HG03175 (cell line): ENCODE measurements around the gene SLC11A1.

ENCODE experiments used
- ATAC-seq: cut with Tn5 transposase; IDR thresholded peaks from one replicate; pipeline ENCODE4 v1.9.1; 2021; ENCODE audit warnings: mild to moderate bottlenecking, moderate library complexity; ENCODE audit not compliant: unreplicated experiment

Gene SLC11A1

DNA sequence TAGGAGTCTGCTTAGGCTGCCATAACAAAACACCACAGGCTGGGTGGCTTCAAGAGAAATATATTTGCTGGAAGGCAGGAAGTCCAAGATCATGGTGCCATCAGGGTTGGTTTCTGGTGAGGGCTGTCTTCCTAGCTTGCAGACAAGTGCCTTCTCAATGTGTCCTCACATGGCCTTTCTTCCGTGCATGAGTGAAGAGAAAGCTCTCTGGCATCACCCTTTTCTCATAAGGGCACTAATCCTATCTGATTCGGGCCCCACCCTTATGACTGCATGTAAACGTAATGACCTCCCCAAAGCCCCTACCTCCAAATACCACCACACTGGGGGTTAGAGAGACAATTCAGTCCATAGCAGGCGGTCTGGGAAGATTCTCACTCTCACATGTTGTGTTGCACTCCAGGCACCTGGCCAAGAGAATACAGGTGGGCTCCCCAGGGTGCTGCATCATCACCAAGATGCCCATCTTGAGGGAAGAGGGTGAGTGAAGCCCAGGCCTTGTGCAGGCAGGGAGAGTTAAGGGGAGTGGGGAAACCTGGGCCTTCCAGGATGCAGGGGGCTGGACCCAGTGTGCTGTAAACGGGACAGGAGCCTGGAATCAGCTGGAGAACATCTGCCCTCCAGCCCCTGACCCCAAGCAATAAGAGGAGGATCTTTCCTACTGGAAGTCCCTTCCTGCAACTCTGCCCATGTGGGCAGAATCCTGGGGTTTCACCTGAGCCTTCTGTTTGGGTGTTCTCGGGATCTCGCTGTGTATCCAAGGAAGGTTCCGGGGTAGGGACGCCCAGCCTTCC is 15.3 kb upstream of the SLC11A1 start:
- ATAC-seq: no peak

DNA sequence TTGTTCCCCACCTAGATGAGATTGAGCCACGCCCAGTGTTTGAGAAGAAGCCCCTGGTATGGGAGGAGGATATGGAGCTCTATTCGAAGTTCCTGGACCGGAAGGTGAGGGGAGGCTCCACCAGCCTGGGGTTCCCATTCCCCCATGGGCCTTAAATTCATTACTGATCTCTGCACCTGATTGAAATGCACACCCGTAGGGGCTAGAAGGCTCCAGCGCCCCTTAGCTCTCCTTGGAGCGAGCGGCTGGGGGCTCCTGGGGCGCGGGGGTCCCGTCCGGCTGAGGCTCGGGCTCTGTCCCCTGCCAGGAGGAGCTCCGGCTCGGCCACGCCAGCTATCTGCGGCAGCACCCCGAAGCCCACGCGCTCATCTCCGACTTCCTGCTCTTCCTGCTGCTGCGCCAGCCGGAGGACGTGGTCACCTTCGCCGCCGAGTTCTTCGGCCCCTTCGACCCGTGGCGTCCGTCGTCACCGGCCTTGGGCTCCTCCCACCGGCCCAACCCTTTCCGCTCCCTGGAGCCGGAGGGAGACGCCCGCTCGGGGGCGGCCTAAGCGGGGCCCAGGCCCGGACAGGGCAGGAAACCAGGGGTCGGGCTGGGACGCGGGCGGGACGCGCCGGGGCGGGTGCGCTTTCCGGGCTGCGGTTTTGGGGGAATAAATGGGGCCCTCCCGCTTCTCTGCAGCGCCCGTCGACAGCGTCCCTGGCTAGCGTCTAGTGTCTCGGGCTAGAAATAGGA is 14.5 kb upstream of the SLC11A1 start:
- ATAC-seq: peak; percentile 93

DNA sequence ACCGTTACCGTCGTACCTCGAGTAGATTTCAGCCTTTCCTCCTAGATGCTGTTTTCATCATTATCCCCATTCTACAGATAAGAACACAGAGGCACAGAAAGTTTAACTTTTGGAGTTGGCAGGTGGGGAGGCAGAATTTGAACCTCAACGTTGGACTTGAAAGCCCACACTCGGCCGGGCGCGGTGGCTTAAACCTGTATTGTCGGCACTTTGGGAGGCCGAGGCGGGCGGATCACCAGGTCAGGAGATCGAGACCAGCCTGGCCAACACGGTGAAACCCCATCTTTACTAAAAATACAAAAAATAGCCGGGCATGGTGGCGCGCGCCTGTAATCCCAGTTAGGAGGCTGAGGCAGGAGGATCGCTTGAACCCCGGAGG is 13.9 kb upstream of the SLC11A1 start:
- ATAC-seq: no peak

DNA sequence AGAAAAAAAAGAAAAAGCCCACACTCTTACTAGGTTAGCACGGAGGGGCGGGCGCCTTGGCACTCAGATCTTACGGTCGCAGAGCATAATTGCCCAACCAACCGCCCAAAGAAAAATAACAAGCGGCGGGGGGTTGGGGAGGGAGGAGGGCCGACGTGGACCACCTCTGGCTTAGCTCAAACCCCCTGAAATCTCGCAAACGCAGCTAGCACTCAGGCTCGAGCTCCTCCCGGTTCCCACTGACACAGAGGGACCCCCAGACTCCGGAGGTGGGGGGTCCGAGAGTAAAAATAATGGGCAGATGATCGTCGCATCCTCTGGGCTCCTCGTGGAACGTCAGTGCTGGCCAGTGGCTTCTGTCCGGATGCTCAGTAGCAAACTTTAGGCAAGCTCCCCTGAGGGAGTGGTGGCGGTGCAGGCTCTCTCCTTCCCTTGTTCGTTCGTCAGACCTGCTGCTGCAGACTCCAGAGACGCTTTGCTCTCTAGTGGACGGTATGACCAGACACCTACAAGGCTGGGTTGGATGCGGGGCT is 13.4 kb upstream of the SLC11A1 start:
- no peak for ATAC-seq

DNA sequence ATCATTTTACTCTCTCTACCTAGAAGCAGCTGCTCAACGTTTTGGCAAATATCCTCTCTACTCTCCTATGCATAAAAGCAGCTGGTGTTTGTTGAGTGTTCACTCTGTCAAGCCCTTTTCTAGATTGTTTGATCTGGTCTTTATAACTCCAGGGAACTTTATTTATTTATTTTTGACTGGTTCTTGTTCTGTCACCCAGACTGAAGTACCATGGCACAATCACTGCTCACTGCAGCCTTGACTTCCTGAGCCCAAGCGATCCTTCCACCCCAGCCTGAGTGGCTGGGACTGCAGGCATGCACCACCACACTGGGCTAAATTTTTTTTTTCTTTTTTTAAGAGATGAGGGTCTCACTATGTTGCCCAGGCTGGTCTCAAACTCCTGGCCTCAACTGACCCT is 12.7 kb upstream of the SLC11A1 start:
- no peak for ATAC-seq

DNA sequence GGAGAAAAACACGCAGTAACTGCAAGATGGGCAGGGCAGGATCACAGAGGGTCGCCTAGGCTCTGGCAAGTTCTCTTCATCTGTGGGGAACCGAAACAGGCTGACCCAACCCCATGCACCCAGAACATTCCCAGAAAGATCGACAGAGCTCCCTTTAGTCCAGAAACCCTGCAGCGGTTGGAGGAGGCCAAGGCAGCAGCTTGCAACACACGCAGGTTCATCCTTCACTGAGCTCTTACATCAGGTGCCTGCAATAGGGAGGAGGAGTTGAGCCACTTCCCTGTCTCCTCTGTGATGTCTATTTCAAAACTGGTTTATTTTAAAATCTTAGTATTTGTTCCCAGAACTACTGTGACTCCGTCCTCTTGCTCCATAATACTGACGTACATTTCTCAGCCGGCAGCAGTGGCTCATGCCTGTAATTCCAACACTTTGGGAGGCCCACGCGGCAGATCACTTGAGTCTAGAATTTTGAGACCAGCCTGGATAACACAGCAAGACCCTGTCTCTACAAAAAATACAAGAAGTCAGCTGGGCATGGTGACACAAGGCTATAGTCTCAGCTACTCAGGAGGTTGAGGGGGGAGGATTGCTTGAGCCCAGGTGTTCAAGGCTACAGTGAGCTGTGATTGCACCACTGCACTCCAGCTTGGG is 11.5 kb upstream of the SLC11A1 start:
- ATAC-seq: no peak

DNA sequence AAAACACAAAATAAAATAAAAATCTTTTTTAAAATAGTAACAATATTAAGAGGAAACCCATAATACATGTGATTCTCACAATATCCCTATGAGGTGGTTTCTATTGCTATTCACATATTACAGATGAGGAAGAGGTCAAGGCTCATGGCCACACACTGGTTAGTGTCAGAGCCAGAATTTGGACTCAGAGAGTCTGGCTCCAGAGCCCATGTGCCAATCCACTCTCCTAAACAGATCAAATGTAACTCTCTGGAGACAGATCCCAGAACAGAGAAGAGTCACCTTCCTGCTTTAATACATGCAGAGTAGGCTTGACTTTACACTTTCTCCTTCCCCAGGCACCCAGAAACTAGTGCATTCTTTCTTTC is 10.1 kb upstream of the SLC11A1 start:
- no peak for ATAC-seq

DNA sequence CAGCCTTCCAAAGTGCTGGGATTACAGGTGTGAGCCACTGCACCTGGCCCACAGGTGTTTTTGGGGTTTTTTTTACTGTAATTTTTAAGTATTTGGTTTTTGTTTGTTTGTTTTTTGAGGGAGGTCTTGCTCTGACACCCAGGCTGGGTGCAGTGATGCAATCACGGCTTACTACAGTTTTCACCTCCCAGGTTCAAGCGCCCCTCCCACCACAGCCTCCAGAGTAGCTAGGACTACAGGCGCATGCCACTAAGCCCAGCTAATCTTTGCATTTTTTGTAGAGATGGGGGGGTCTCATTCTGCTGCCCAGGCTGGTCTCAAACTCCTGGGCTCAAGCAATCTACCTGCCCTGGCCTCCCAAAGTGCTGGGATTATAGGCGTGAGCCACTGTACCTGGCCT is 7.3 kb upstream of the SLC11A1 start:
- no peak for ATAC-seq

DNA sequence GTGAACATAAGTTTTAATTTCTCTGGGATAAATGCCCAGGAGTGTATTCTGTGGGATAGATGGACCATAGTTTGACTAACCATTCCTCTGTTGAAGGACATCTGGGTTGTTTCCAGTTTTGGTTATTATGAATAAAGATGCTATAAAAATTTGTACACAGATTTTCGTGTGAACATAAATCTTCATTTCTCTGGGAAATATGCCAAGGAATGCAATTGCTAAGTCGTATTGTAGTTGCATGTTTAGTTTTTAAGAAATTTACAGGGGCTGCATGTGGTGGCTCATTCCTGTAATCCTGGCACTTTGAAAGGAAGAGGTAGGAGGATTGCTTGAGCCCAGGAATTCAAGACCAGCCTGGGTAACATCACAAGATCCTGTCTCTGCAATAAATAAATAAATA is 6.9 kb upstream of the SLC11A1 start:
- no peak for ATAC-seq

DNA sequence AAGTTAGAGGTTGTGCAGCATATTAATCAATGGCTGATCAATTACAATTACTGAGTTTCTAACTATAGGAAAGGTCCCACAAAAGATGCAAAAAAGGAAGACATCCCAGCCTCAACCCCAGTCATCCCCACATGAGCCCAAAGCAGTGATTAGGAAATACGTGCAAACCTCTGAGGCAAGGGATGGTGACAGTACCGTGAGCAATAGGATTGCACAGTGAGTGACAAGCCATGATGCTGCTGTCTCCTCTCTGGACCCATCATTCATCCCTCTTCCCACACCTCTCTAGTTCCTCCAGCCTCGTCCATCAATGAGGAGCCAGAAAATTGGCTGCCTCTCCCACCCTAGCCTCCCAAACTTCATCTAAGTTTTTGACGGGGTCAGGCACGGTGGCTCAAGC is 4.0 kb upstream of the SLC11A1 start:
- no peak for ATAC-seq

DNA sequence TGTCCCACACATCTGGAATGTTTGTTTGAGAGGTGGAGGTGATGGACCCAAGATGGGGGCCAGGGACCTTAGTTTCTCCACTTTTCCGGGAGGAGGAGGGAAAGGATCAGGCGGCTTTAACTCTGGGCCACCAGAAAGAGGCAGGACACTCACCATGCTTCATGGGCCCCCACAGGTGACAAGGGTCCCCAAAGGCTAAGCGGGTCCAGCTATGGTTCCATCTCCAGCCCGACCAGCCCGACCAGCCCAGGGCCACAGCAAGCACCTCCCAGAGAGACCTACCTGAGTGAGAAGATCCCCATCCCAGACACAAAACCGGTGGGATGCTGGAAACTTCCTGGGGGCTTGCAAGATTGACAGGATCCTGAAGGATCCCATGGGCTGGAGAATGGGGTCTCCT is 712 bp downstream of the SLC11A1 start:
- ATAC-seq: no peak

DNA sequence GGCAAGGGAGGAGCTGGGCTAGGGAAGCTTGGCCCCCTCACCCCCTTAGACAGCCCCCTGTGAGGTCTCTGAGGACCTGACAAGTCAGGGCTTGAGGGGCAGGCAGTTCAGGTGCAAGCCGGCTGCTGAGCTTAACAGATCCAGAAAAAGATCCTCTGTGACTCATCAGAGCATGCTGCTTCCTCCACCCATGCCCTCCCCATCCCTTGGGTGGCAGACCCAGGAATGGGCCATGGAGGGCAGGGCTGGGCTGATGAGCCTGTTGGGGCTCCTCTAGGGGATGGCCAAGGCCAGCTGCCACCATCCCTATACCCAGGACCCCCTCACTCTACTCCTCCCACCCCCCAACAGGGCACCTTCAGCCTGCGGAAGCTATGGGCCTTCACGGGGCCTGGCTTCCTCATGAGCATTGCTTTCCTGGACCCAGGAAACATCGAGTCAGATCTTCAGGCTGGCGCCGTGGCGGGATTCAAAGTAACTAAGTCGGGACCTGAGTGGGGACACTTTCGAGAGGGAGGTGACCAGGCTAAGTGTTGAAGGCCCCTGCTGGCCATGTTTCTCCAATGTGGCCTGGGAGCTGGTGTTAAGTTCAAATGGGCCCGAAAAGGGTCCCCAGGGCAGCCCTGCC is 1.9 kb downstream of the SLC11A1 start:
- ATAC-seq: no peak

DNA sequence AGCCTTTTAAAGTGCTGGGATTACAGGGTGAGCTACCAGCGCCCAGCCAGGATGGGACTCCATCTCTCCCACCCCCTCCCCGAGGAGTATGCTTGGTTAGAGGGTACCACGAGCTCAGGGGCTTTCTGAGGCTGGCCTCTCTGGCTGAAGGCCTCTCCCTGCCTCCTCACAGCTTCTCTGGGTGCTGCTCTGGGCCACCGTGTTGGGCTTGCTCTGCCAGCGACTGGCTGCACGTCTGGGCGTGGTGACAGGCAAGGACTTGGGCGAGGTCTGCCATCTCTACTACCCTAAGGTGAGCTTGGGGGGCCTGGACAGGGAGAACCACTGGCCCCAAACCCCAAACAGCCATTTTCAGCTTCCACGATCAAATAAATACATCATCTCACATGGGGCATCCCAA is 2.9 kb downstream of the SLC11A1 start:
- ATAC-seq: no peak

DNA sequence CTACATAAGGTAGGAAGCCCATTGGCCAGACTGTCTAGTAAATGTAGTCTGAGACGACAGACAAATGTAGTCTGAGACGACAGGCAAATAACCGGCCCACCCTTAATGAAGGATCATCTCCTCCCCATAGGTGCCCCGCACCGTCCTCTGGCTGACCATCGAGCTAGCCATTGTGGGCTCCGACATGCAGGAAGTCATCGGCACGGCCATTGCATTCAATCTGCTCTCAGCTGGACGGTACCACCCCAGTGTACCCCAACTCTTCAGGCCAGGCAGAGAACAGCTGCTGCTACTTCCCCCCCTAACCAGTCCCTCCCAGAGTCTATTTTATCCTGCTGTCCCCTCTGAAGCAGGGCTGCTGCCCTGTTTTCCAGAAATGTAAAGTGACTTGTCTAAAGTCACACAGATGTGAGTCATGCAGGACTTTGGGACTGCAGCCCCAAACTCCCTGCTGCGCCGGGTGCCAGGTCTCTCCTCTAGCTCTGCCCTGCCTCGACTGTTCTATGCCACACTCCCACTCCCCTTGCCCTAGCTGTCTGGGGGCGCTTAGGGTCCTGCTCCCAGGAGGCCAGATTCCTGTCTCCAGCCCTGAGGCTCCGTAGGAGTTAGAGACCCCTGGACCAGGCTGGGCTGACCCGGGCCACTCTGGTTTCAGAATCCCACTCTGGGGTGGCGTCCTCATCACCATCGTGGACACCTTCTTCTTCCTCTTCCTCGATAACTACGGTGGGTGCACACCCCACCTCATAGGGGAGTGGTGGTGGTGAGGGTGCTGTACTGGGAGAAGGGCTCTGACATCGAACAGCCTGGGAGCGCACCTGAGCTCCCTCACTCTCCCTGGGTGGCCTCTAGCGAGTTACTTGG is 4.7 kb downstream of the SLC11A1 start:
- ATAC-seq: no peak

DNA sequence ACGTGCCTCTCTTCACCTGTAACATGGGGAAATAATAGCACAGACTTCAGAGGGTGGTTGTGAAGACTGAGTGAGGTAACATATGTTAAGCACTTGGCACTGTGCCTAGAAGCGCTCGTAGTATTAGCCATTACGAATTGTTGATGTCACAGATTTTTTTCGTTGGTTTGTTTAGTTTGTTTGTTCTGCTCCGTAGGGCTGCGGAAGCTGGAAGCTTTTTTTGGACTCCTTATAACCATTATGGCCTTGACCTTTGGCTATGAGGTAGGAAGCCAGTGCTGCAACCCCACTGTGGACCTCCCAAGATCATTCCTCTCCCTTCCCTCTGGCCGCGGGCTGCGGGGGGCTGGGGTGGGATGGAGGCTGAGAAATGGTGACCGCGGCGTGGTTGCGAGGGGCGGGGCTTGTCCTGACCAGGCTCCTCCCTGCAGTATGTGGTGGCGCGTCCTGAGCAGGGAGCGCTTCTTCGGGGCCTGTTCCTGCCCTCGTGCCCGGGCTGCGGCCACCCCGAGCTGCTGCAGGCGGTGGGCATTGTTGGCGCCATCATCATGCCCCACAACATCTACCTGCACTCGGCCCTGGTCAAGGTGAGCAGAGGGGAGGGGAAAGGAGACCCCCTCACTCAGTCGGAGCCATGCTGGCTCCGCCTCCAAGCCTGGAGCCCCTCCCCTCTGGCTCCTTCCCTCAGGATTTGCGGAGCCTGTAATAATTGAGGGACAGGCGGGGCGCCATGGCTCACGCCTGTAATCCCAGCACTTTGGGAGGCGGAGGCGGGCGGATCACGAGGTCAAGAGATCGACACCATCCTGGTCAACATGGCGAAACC is 5.5 kb downstream of the SLC11A1 start:
- ATAC-seq: no peak

DNA sequence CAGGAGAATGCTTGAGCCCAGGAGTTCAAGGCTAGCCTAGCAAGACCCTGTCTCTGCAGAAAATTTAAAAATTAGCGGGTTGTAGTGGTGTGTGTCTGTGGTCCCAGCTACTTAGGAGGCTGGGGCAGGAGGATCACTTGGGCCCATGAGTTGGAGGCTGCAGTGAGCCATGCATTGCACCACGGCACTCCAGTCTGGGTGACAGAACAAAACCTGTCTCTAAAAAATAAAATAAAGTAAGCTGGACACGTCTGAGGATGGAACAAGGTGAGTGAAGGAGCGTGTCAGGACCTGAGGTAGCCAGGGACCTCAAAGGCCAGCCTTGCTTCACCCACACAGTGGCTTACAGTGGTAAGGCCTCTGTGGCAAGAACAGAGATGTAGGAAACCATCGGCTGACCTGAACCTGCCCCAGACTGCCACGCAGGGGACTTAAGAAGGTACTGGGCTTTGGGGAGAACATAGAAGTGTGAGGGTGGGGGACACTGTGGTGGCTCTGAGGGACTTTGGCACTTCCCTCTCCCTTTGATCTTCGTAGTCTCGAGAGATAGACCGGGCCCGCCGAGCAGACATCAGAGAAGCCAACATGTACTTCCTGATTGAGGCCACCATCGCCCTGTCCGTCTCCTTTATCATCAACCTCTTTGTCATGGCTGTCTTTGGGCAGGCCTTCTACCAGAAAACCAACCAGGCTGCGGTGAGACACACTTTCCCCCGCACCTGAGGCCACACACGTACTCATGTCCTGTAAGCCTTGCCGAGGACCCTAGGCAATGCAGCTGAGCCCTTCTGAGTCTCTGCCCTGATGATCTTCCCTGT is 7.5 kb downstream of the SLC11A1 start:
- ATAC-seq: no peak

DNA sequence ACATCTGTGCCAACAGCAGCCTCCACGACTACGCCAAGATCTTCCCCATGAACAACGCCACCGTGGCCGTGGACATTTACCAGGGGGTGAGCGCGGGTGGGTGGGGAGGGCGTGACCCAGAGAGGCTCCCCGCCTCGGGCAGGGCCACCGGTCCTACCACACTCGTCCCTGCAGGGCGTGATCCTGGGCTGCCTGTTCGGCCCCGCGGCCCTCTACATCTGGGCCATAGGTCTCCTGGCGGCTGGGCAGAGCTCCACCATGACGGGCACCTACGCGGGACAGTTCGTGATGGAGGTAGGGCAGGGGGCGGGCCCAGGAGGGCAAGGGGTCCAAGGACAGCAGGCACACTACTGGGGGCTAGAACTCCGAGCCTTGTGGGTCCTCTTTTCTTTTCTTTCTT is 9.1 kb downstream of the SLC11A1 start:
- ATAC-seq: no peak

DNA sequence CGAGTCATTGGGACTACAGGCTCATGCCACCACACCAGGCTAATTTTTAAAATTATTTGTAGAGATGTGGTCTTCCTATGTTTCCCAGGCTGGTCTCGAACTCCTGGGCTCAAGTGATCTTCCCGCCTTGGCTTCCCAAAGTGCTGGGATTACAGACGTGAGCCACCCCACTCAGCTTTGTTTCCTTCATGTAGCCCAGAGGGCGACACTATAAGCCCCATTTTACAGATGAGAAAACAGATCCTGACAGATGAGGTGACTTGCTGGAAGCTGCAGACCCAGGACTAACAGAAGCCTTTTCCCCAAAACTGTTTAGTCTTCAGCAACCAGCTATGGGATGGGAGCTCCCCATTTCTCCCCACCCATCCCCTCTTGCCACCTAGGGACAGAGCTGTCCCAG is 10.4 kb downstream of the SLC11A1 start:
- ATAC-seq: no peak
